HCT116 (cell line): ENCODE data around the gene EPHB4. TPM values are rescaled to one million over a fixed set of nuclear protein-coding genes. Genes with fewer than 3 reads are reported as not detected.

ENCODE experiments used
- ATAC-seq: fragments of 200-7000 bp; cut with Tn5 transposase; 2 replicates; pipeline ENCODE4 v1.9.1; 2020; ENCODE audit warnings: mild to moderate bottlenecking, moderate library complexity
- BruUV-seq: library from RNA; stranded (reverse); fragments of 400-500 nt; replicated peaks from 2 replicates; lab custom pipeline; 2021; lab: Mats Ljungman, UMichigan
- CTCF ChIA-PET: fragments of 300-600 bp; sonication (Branson Sonifier 250); formaldehyde crosslinking; loops from one replicate; lab custom pipeline; 2021; ENCODE audit warnings: antibody characterized with exemption; lab: Charles Lee
- POLR2A ChIA-PET: fragments of 300-600, 350-600 bp; sonication (Branson Sonifier 250); formaldehyde crosslinking; loops from one replicate; lab custom pipeline; 2021; ENCODE audit warnings: antibody characterized with exemption; lab: Charles Lee
- RAD21 ChIA-PET, 2 experiments: fragments of 300-600 bp; sonication (Branson Sonifier 250); formaldehyde crosslinking; loops; one replicate each; lab custom pipeline; 2023; ENCODE audit warnings: low total read pairs in 2 of 2; ENCODE audit not compliant: uncharacterized antibody in 2 of 2, unreplicated experiment in 2 of 2, low non-redundant PET in 1 of 2; lab: Charles Lee
- DNase-seq: peaks from one replicate; pipeline ENCODE4 v3.0.0-alpha.2; 2010; ENCODE audit warnings: low read depth, low spot score
- H2AFZ ChIP-seq: fragments of 200-600 bp; shearing (Covaris generic), sonication (generic); 2 replicates; pipeline ENCODE4 v1.6.1; 2017; ENCODE audit warnings: low read depth, mixed run types, mixed read lengths, antibody characterized with exemption, low read length; ENCODE audit not compliant: poor library complexity, severe bottlenecking
- H3K27ac ChIP-seq: 2 replicates; pipeline ENCODE4 v1.5.1; 2012; ENCODE audit warnings: low read depth, low read length
- H3K27me3 ChIP-seq: fragments of 200-600 bp; sonication (generic); 2 replicates; pipeline ENCODE4 v1.6.1; 2016; ENCODE audit warnings: mixed run types, low read length, mixed read lengths; ENCODE audit not compliant: insufficient read depth
- H3K36me3 ChIP-seq, 2 experiments: fragments of 200-500 bp in 1 of 2; fragments of 200-600 bp in 1 of 2; sonication (Bioruptor generic) in 1 of 2; sonication (generic) in 1 of 2; 2 replicates each; pipeline versions ENCODE4 v1.5.1 to v1.6.1; 2014 to 2016; ENCODE audit warnings: low read length in 2 of 2, inconsistent platforms in 1 of 2, mixed read lengths in 1 of 2, mixed run types in 1 of 2; ENCODE audit not compliant: insufficient read depth in 2 of 2, control insufficient read depth in 1 of 2
- H3K4me1 ChIP-seq, 2 experiments: fragments of 200-600 bp in 1 of 2; sonication (generic) in 1 of 2; 2 replicates each; pipeline versions ENCODE4 v1.5.1 to v1.6.1; 2012 to 2017; ENCODE audit warnings: low read length in 2 of 2, inconsistent platforms in 1 of 2, mild to moderate bottlenecking in 1 of 2, mixed read lengths in 1 of 2, mixed run types in 1 of 2, moderate library complexity in 1 of 2; ENCODE audit not compliant: insufficient read depth in 2 of 2, control insufficient read depth in 1 of 2
- H3K4me2 ChIP-seq: fragments of 200-600 bp; sonication (generic); 2 replicates; pipeline ENCODE4 v1.6.1; 2017; ENCODE audit warnings: mixed run types, low read length, mixed read lengths
- H3K4me3 ChIP-seq, 2 experiments: fragments of 200-600 bp in 1 of 2; sonication (generic) in 1 of 2; replicated peaks in 1 of 2; 2 replicates each; pipeline ENCODE4 v1.5.1; 2011 to 2016; ENCODE audit warnings: low read length in 2 of 2, control low read depth in 1 of 2, low read depth in 1 of 2, mild to moderate bottlenecking in 1 of 2, mixed read lengths in 1 of 2, mixed run types in 1 of 2
- H3K79me2 ChIP-seq: fragments of 200-600 bp; sonication (generic); 2 replicates; pipeline ENCODE4 v1.6.1; 2017; ENCODE audit warnings: mild to moderate bottlenecking, mixed run types, low read length, moderate library complexity, mixed read lengths; ENCODE audit not compliant: insufficient read depth
- H3K9ac ChIP-seq: fragments of 200-600 bp; sonication (generic); 2 replicates; pipeline ENCODE4 v1.6.1; 2016; ENCODE audit warnings: low read length, mixed read lengths
- H3K9me2 ChIP-seq: fragments of 200-600 bp; sonication (generic), shearing (Covaris generic); 2 replicates; pipeline ENCODE4 v1.6.1; 2017; ENCODE audit warnings: mixed run types, mild to moderate bottlenecking, moderate library complexity; ENCODE audit not compliant: insufficient read depth
- H3K9me3 ChIP-seq, 2 experiments: fragments of 200-500 bp in 1 of 2; fragments of 200-600 bp in 1 of 2; sonication (Bioruptor generic) in 1 of 2; sonication (generic) in 1 of 2; 2 replicates each; pipeline ENCODE4 v1.6.1; 2014 to 2017; ENCODE audit warnings: low read length in 2 of 2, mixed read lengths in 2 of 2, inconsistent platforms in 1 of 2, low read depth in 1 of 2, mild to moderate bottlenecking in 1 of 2, mixed run types in 1 of 2, moderate library complexity in 1 of 2; ENCODE audit not compliant: control insufficient read depth in 1 of 2, insufficient read depth in 1 of 2
- H4K20me1 ChIP-seq: fragments of 200-600 bp; sonication (generic), shearing (Covaris generic); 2 replicates; pipeline ENCODE4 v1.6.1; 2017; ENCODE audit warnings: mixed run types, mild to moderate bottlenecking, moderate library complexity; ENCODE audit not compliant: insufficient read depth
- ATF3 ChIP-seq: IDR thresholded peaks from 2 replicates; pipeline ENCODE4 v1.6.1; 2012
- CEBPB ChIP-seq: IDR thresholded peaks from 2 replicates; pipeline ENCODE4 v1.6.1; 2012; ENCODE audit warnings: low read depth
- CTCF ChIP-seq, 3 experiments: fragments of 200-600 bp in 1 of 3; sonication (generic) in 1 of 3; IDR thresholded peaks in 2 of 3; conservative IDR thresholded peaks in 1 of 3; 2 replicates each; pipeline ENCODE4 v1.5.1; 2012 to 2017; ENCODE audit warnings: low read depth in 2 of 3, low read length in 2 of 3, antibody characterized with exemption in 1 of 3, borderline replicate concordance in 1 of 3, control low read depth in 1 of 3, mild to moderate bottlenecking in 1 of 3, mixed read lengths in 1 of 3, mixed run types in 1 of 3, moderate library complexity in 1 of 3; ENCODE audit not compliant: insufficient read depth in 1 of 3
- EGR1 ChIP-seq: IDR thresholded peaks from 2 replicates; pipeline ENCODE4 v1.6.1; 2012; ENCODE audit warnings: low read depth
- POLR2AphosphoS5 ChIP-seq: IDR thresholded peaks from 2 replicates; pipeline ENCODE4 v1.6.1; 2011; ENCODE audit warnings: mild to moderate bottlenecking, low read depth, low read length, moderate library complexity
- RAD21 ChIP-seq: IDR thresholded peaks from 2 replicates; pipeline ENCODE4 v1.6.1; 2012; ENCODE audit warnings: low read depth, mild to moderate bottlenecking
- REST ChIP-seq: IDR thresholded peaks from 2 replicates; pipeline ENCODE4 v1.6.1; 2012; ENCODE audit warnings: low read depth
- SIN3A ChIP-seq: IDR thresholded peaks from 2 replicates; pipeline ENCODE4 v1.6.1; 2012; ENCODE audit warnings: low read depth
- TCF7L2 ChIP-seq: IDR thresholded peaks from 2 replicates; pipeline ENCODE4 v1.7.0; 2011; ENCODE audit warnings: borderline replicate concordance, inconsistent platforms; ENCODE audit not compliant: insufficient read depth, insufficient read length; ENCODE audit errors: extremely low read depth
- YY1 ChIP-seq: IDR thresholded peaks from 2 replicates; pipeline ENCODE4 v1.6.1; 2011; ENCODE audit warnings: low read length, low read depth, moderate library complexity, mild to moderate bottlenecking; ENCODE audit not compliant: insufficient replicate concordance; ENCODE audit errors: extremely low read depth
- ZFX ChIP-seq: fragments of 450-650 bp; IDR thresholded peaks from 2 replicates; pipeline ENCODE4 v1.6.1; 2017
- intact Hi-C: fragments of 100-400 bp; cut with micrococcal nuclease; formaldehyde crosslinking; loops from 2 replicates; pipeline ENCODE4 v1.10.0; 2022
- total RNA-seq: library from RNA; stranded (reverse); gene quantifications from one replicate; pipeline ENCODE4 v1.2.1, GENCODE V29; 2021; ENCODE audit not compliant: unreplicated experiment

The EPHB4 gene
- total RNA-seq, 1 experiment from 2014 or later = 61.1 TPM

GRCh38 chr7:100865938-100866728 lies 38.8 kb upstream of the EPHB4 start (continued):
- TF ChIP-seq POLR2AphosphoS5 (peak; percentile 59), ZFX (peak; percentile 66), CEBPB (no peak)

GRCh38 chr7:100865372-100865911 lies 38.1 kb upstream of the EPHB4 start:
- Histone ChIP-seq H2AFZ (no peak overlapping the region), H3K9ac (peak overlapping the region; percentile 99), H3K27ac (peak overlapping the region; percentile 100), H3K36me3 (peaks cover 2 to 7% of the 10 kb centered on the region in 2 experiments; a peak in 3 of 4 replicates), H3K4me1 (peaks cover 25 to 39% of the 10 kb centered on the region in 2 experiments), H3K27me3 (no peaks in the 10 kb centered on the region), H4K20me1 (no peaks in the 10 kb centered on the region), H3K79me2 (peaks cover 31% of the 10 kb centered on the region), H3K4me2 (peak overlapping the region; percentile 89), H3K9me2 (no peaks in the 10 kb centered on the region)
- CTCF ChIA-PET = no interaction called here
- DNase-seq = peak; percentile 68
- POLR2A ChIA-PET = no interaction called here
- RAD21 ChIA-PET = no interaction called here
- intact Hi-C loops = no loop called here
- ATAC-seq = peak; percentile 57
- no TSS peak for BruUV-seq
- TF ChIP-seq YY1 (no peak), TCF7L2 (no peak), REST (no peak), EGR1 (no peak), ATF3 (no peak), CEBPB (no peak), SIN3A (no peak), RAD21 (no peak), CTCF (IDR thresholded peaks at IDR 0.05 in 2 of 3, conservative IDR thresholded peaks at IDR 0.05 in 1 of 3; ENCODE audit: borderline replicate concordance in 1 of 3, insufficient read depth in 1 of 3, low read depth in 2 of 3, low read length in 2 of 3) (peak in 2 of 3 experiments; percentile 26 to 39; a peak in 3 of 6 replicates)
- TF ChIP-seq, all 23 proteins: peak for 1
- no peaks in the 10 kb centered on the region for H3K9me3 ChIP-seq
- H3K4me3 ChIP-seq = peak overlapping the region; percentile 90 to 95
